ENCODE results near the gene GNG12.

Gene GNG12

GRCh38 chr1:67723620-67724019 lies 109.6 kb downstream of the GNG12 start:
- H3K9me3 ChIP-seq (ENCODE audit: insufficient read depth, low read length): no peaks in the 10 kb centered on the region
- H3F3A ChIP-seq (ENCODE audit: insufficient read depth): no peaks in the 10 kb centered on the region
- no peaks in the 10 kb centered on the region for H4K20me1 ChIP-seq (ENCODE audit: low read depth, low read length)
- H3K9ac ChIP-seq (ENCODE audit: low read length): no peak overlapping the region
- no peaks in the 10 kb centered on the region for H3K9me2 ChIP-seq (replicated peaks; ENCODE audit: insufficient read depth, low read length)
- TF ChIP-seq, protein P1, sequence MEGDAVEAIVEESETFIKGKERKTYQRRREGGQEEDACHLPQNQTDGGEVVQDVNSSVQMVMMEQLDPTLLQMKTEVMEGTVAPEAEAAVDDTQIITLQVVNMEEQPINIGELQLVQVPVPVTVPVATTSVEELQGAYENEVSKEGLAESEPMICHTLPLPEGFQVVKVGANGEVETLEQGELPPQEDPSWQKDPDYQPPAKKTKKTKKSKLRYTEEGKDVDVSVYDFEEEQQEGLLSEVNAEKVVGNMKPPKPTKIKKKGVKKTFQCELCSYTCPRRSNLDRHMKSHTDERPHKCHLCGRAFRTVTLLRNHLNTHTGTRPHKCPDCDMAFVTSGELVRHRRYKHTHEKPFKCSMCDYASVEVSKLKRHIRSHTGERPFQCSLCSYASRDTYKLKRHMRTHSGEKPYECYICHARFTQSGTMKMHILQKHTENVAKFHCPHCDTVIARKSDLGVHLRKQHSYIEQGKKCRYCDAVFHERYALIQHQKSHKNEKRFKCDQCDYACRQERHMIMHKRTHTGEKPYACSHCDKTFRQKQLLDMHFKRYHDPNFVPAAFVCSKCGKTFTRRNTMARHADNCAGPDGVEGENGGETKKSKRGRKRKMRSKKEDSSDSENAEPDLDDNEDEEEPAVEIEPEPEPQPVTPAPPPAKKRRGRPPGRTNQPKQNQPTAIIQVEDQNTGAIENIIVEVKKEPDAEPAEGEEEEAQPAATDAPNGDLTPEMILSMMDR (IDR thresholded peaks at IDR 0.05; ENCODE audit: insufficient read depth, low read length, poor library complexity, severe bottlenecking): no peak
- no peak for TF ChIP-seq EZH2phosphoT487 (conservative IDR thresholded peaks at IDR 0.05; ENCODE audit: low read length)
- no peaks in the 10 kb centered on the region for H3K27me3 ChIP-seq (ENCODE audit: low read length)
- H3K4me3 ChIP-seq (ENCODE audit: insufficient read depth, low read length, poor library complexity, severe bottlenecking): no peak overlapping the region
- no peaks in the 10 kb centered on the region for H3K79me2 ChIP-seq (ENCODE audit: insufficient read depth, low read length)
- no peak overlapping the region for H2AFZ ChIP-seq (ENCODE audit: low read depth, low read length, severe bottlenecking)
- no peaks in the 10 kb centered on the region for H3K36me3 ChIP-seq (ENCODE audit: low read length)
- H3K27ac ChIP-seq (ENCODE audit: low read depth, low read length): no peak overlapping the region
- no peak overlapping the region for H3K4me2 ChIP-seq (ENCODE audit: low read depth, low read length, poor library complexity, severe bottlenecking)

- H3F3A ChIP-seq (ENCODE audit: insufficient read depth): no peaks in the 10 kb centered on the region
- H2AFZ ChIP-seq (ENCODE audit: low read depth, low read length, severe bottlenecking): no peak overlapping the region
- H3K9me2 ChIP-seq (replicated peaks; ENCODE audit: insufficient read depth, low read length): no peaks in the 10 kb centered on the region
- H3K36me3 ChIP-seq (ENCODE audit: low read length): no peaks in the 10 kb centered on the region
- no peaks in the 10 kb centered on the region for H4K20me1 ChIP-seq (ENCODE audit: low read depth, low read length)
- TF ChIP-seq, protein P1 (IDR thresholded peaks at IDR 0.05; ENCODE audit: insufficient read depth, low read length, poor library complexity, severe bottlenecking): no peak
- TF ChIP-seq EZH2phosphoT487 (conservative IDR thresholded peaks at IDR 0.05; ENCODE audit: low read length): no peak
- no peak overlapping the region for H3K4me3 ChIP-seq (ENCODE audit: insufficient read depth, low read length, poor library complexity, severe bottlenecking)
- H3K9ac ChIP-seq (ENCODE audit: low read length): no peak overlapping the region
- H3K27ac ChIP-seq (ENCODE audit: low read depth, low read length): no peak overlapping the region
- no peaks in the 10 kb centered on the region for H3K27me3 ChIP-seq (ENCODE audit: low read length)
- no peaks in the 10 kb centered on the region for H3K9me3 ChIP-seq (ENCODE audit: insufficient read depth, low read length)
- no peak overlapping the region for H3K4me2 ChIP-seq (ENCODE audit: low read depth, low read length, poor library complexity, severe bottlenecking)
- no peaks in the 10 kb centered on the region for H3K79me2 ChIP-seq (ENCODE audit: insufficient read depth, low read length)
These were observed 110.1 kb downstream of the GNG12 start for GRCh38 chr1:67723126-67723525.

GRCh38 chr1:67722292-67722944 lies 110.8 kb downstream of the GNG12 start:
- Histone ChIP-seq H3F3A (ENCODE audit: insufficient read depth) (no peaks in the 10 kb centered on the region), H3K9ac (ENCODE audit: low read length) (no peak overlapping the region), H3K27me3 (ENCODE audit: low read length) (no peaks in the 10 kb centered on the region), H2AFZ (ENCODE audit: low read depth, low read length, severe bottlenecking) (no peak overlapping the region), H3K9me2 (replicated peaks; ENCODE audit: insufficient read depth, low read length) (no peaks in the 10 kb centered on the region), H3K9me3 (ENCODE audit: insufficient read depth, low read length) (no peaks in the 10 kb centered on the region), H3K79me2 (ENCODE audit: insufficient read depth, low read length) (no peaks in the 10 kb centered on the region), H4K20me1 (ENCODE audit: low read depth, low read length) (no peaks in the 10 kb centered on the region), H3K4me3 (ENCODE audit: insufficient read depth, low read length, poor library complexity, severe bottlenecking) (no peak overlapping the region), H3K27ac (ENCODE audit: low read depth, low read length) (no peak overlapping the region), H3K36me3 (ENCODE audit: low read length) (no peaks in the 10 kb centered on the region), H3K4me2 (ENCODE audit: low read depth, low read length, poor library complexity, severe bottlenecking) (no peak overlapping the region)
- TF ChIP-seq, protein P1 (IDR thresholded peaks at IDR 0.05; ENCODE audit: insufficient read depth, low read length, poor library complexity, severe bottlenecking): no peak
- no peak for TF ChIP-seq EZH2phosphoT487 (conservative IDR thresholded peaks at IDR 0.05; ENCODE audit: low read length)

All from SU-DHL-6 (cell line).